Fibroblast of lung (primary cell): Measurements from ENCODE around the gene DNMT1.
"Not testable (repeated sequence)": the region's sequence is repeated elsewhere in the genome, so short reads cannot be mapped to it uniquely, and the experiment has no call there.

Source experiments
- CTCF ChIP-seq, 2 donors: IDR thresholded peaks in 1 of 2; conservative IDR thresholded peaks in 1 of 2; 1 replicate in 1 of 2; 2 replicates in 1 of 2; pipeline ENCODE4 v1.5.1; 2011 to 2012; ENCODE audit warnings: low read length in 2 of 2, control low read depth in 1 of 2, inconsistent platforms in 1 of 2, low read depth in 1 of 2, mild to moderate bottlenecking in 1 of 2
- EZH2 ChIP-seq: IDR thresholded peaks from 2 replicates; pipeline ENCODE4 v1.5.1; 2012; ENCODE audit warnings: low read length, control low read depth, mild to moderate bottlenecking; ENCODE audit errors: missing control alignments

GRCh38 chr19:10166501-10166900, 28.3 kb downstream of the DNMT1 start:
- TF ChIP-seq CTCF (conservative IDR thresholded peaks at IDR 0.05 in 1 of 2, IDR thresholded peaks at IDR 0.05 in 1 of 2; ENCODE audit: low read depth in 1 of 2, low read length in 2 of 2); EZH2: not testable (repeated sequence)
